Caco-2 (cell line): ENCODE data around the gene NFIC. TPM values are rescaled to one million over a fixed set of nuclear protein-coding genes. Genes with fewer than 3 reads are reported as not detected.

Experiments used
- BruUV-seq: library from RNA; stranded (reverse); fragments of 400-500 nt; replicated peaks from 2 replicates; lab custom pipeline; 2021; lab: Mats Ljungman, UMichigan
- CTCF ChIA-PET: fragments of 300-600 bp; sonication (Branson Sonifier 250); formaldehyde crosslinking; loops from one replicate; lab custom pipeline; 2022; ENCODE audit warnings: antibody characterized with exemption; lab: Charles Lee
- POLR2A ChIA-PET: fragments of 300-600 bp; sonication (Branson Sonifier 250); formaldehyde crosslinking; loops from one replicate; lab custom pipeline; 2022; ENCODE audit warnings: antibody characterized with exemption; lab: Charles Lee
- DNase-seq, 2 experiments: peaks; one replicate each; pipeline versions ENCODE4 v3.0.0 to v3.0.0-alpha.2; 2020 to 2022
- H3K27me3 ChIP-seq: replicated peaks from 2 replicates; pipeline ENCODE4 v1.6.0; 2011; ENCODE audit warnings: low read length; ENCODE audit not compliant: control insufficient read depth, insufficient read depth
- H3K36me3 ChIP-seq: 2 replicates; pipeline ENCODE4 v1.5.1; 2011; ENCODE audit warnings: low read length; ENCODE audit not compliant: control insufficient read depth, insufficient read depth
- H3K4me1 ChIP-seq: fragments of 250-450 bp; sonication (Bioruptor Pico); 2 replicates; pipeline ENCODE4 v1.5.1; 2020; ENCODE audit warnings: mild to moderate bottlenecking
- H3K4me3 ChIP-seq: 2 replicates; pipeline ENCODE4 v1.5.1; 2011; ENCODE audit warnings: low read depth, mild to moderate bottlenecking, control low read depth, low read length
- H3K9me3 ChIP-seq: fragments of 250-450 bp; sonication (Bioruptor Pico); 2 replicates; pipeline ENCODE4 v1.5.1; 2020; ENCODE audit warnings: mild to moderate bottlenecking, moderate library complexity
- H3K27ac Mint-ChIP-seq: one replicate; pipeline ENCODE4 v1.8.0; 2022; ENCODE audit warnings: mixed read lengths; ENCODE audit not compliant: unreplicated experiment
- H3K27me3 Mint-ChIP-seq: one replicate; pipeline ENCODE4 v1.8.0; 2022; ENCODE audit warnings: mixed read lengths; ENCODE audit not compliant: insufficient read depth, unreplicated experiment
- H3K36me3 Mint-ChIP-seq: one replicate; pipeline ENCODE4 v1.8.0; 2022; ENCODE audit warnings: mild to moderate bottlenecking, mixed read lengths; ENCODE audit not compliant: insufficient read depth, unreplicated experiment
- H3K4me1 Mint-ChIP-seq: one replicate; pipeline ENCODE4 v1.8.0; 2022; ENCODE audit warnings: low read depth, mixed read lengths; ENCODE audit not compliant: unreplicated experiment
- H3K4me3 Mint-ChIP-seq: one replicate; pipeline ENCODE4 v1.8.0; 2022; ENCODE audit warnings: mild to moderate bottlenecking, moderate library complexity, mixed read lengths; ENCODE audit not compliant: unreplicated experiment
- H3K9me3 Mint-ChIP-seq: one replicate; pipeline ENCODE4 v1.8.0; 2022; ENCODE audit warnings: mixed read lengths; ENCODE audit not compliant: unreplicated experiment
- CTCF ChIP-seq, 2 experiments: fragments of 200-600 bp in 1 of 2; IDR thresholded peaks; 1 replicate in 1 of 2; 2 replicates in 1 of 2; pipeline versions ENCODE4 v1.5.1 to v1.8.0; 2011 to 2022; ENCODE audit warnings: antibody characterized with exemption in 1 of 2, control low read depth in 1 of 2, inconsistent platforms in 1 of 2, low read depth in 1 of 2, low read length in 1 of 2, mild to moderate bottlenecking in 1 of 2, moderate library complexity in 1 of 2; ENCODE audit not compliant: insufficient read depth in 1 of 2, severe bottlenecking in 1 of 2, unreplicated experiment in 1 of 2
- intact Hi-C: fragments of 100-400 bp; cut with micrococcal nuclease; formaldehyde crosslinking; loops from one replicate; pipeline ENCODE4 v1.10.0; 2022; ENCODE audit not compliant: unreplicated experiment
- total RNA-seq: library from RNA; stranded (reverse); gene quantifications from 2 replicates; pipeline ENCODE4 v1.2.3, GENCODE V29; 2022

Gene NFIC
- total RNA-seq, 1 experiment from 2014 or later = 5.1 TPM

GRCh38 chr19:3412066-3412465 lies 45.7 kb downstream of the NFIC start:
- intact Hi-C loops = no loop called here
- Mint-ChIP-seq H3K27ac (no peak overlapping the region), H3K4me1 (no peaks in the 10 kb centered on the region), H3K9me3 (no peaks in the 10 kb centered on the region), H3K4me3 (no peak overlapping the region), H3K36me3 (no peaks in the 10 kb centered on the region), H3K27me3 (no peaks in the 10 kb centered on the region)
- TF ChIP-seq CTCF (IDR thresholded peaks at IDR 0.05; ENCODE audit: insufficient read depth in 1 of 2, low read depth in 1 of 2, low read length in 1 of 2, severe bottlenecking in 1 of 2, unreplicated experiment in 1 of 2) = no peak
- DNase-seq = no peak
- no TSS peak for BruUV-seq
- POLR2A ChIA-PET = no interaction called here
- Histone ChIP-seq H3K9me3 (no peaks in the 10 kb centered on the region), H3K36me3 (no peaks in the 10 kb centered on the region), H3K4me1 (no peaks in the 10 kb centered on the region), H3K27me3 (no peaks in the 10 kb centered on the region), H3K4me3 (no peak overlapping the region)
- CTCF ChIA-PET = interaction anchor here (1.3 kb wide), 1 partner anchor 17 kb away, joined by 4 read pairs; no protein-coding TSS in a partner anchor

- Mint-ChIP-seq H3K4me1 (no peaks in the 10 kb centered on the region), H3K27ac (no peak overlapping the region), H3K36me3 (no peaks in the 10 kb centered on the region), H3K27me3 (no peaks in the 10 kb centered on the region), H3K9me3 (no peaks in the 10 kb centered on the region), H3K4me3 (no peak overlapping the region)
- ChIA-PET CTCF (no interaction called here), POLR2A (no interaction called here)
- no peak for DNase-seq
- intact Hi-C loops = no loop called here
- H3K27me3 ChIP-seq = no peaks in the 10 kb centered on the region
- H3K9me3 ChIP-seq = no peaks in the 10 kb centered on the region
- TF ChIP-seq CTCF (IDR thresholded peaks at IDR 0.05; ENCODE audit: insufficient read depth in 1 of 2, low read depth in 1 of 2, low read length in 1 of 2, severe bottlenecking in 1 of 2, unreplicated experiment in 1 of 2) = no peak
- H3K36me3 ChIP-seq = no peaks in the 10 kb centered on the region
- no peak overlapping the region for H3K4me3 ChIP-seq
- no peaks in the 10 kb centered on the region for H3K4me1 ChIP-seq
- BruUV-seq = no TSS peak
Observed at GRCh38 chr19:3413796-3414327, 47.5 kb downstream of the NFIC start.

GRCh38 chr19:3415695-3416094 lies 49.3 kb downstream of the NFIC start:
- H3K36me3 ChIP-seq = no peaks in the 10 kb centered on the region
- TF ChIP-seq CTCF (IDR thresholded peaks at IDR 0.05; ENCODE audit: insufficient read depth in 1 of 2, low read depth in 1 of 2, low read length in 1 of 2, severe bottlenecking in 1 of 2, unreplicated experiment in 1 of 2) = no peak
- Mint-ChIP-seq H3K27ac (no peak overlapping the region), H3K36me3 (no peaks in the 10 kb centered on the region), H3K4me3 (no peak overlapping the region), H3K9me3 (no peaks in the 10 kb centered on the region), H3K4me1 (no peaks in the 10 kb centered on the region), H3K27me3 (no peaks in the 10 kb centered on the region)
- ChIA-PET CTCF (no interaction called here), POLR2A (no interaction called here)
- intact Hi-C loops = no loop called here
- no peaks in the 10 kb centered on the region for H3K4me1 ChIP-seq
- H3K4me3 ChIP-seq = no peak overlapping the region
- no peaks in the 10 kb centered on the region for H3K27me3 ChIP-seq
- no peaks in the 10 kb centered on the region for H3K9me3 ChIP-seq
- no TSS peak for BruUV-seq
- no peak for DNase-seq
